WTC11 (cell line): ENCODE data around the gene CCDC92. TPM values are rescaled to one million over a fixed set of nuclear protein-coding genes. Genes with fewer than 3 reads are reported as not detected.

ENCODE experiments used
- CBFB ChIP-seq: sonication (generic); formaldehyde crosslinking; IDR thresholded peaks from 2 replicates; pipeline ENCODE4 v1.8.1; 2022; ENCODE audit warnings: mild to moderate bottlenecking, low read depth, missing genetic modification reagents
- CREB1 ChIP-seq: sonication (generic); formaldehyde crosslinking; IDR thresholded peaks from 2 replicates; pipeline ENCODE4 v1.8.0; 2023; ENCODE audit warnings: mild to moderate bottlenecking, missing genetic modification reagents
- EMX1 ChIP-seq: fragments of 250-450 bp; sonication (Bioruptor Pico); IDR thresholded peaks from 2 replicates; pipeline ENCODE4 v1.8.0; 2021; ENCODE audit warnings: mild to moderate bottlenecking
- GTF2I ChIP-seq: fragments of 250-450 bp; sonication (Bioruptor Pico); conservative IDR thresholded peaks from 2 replicates; pipeline ENCODE4 v1.4.0; 2021; ENCODE audit warnings: mild to moderate bottlenecking
- TCF7 ChIP-seq: sonication (generic); formaldehyde crosslinking; IDR thresholded peaks from 2 replicates; pipeline ENCODE4 v1.8.0; 2022; ENCODE audit warnings: mild to moderate bottlenecking, low read depth, missing genetic modification reagents, moderate library complexity
- TEAD1 ChIP-seq: sonication (generic); formaldehyde crosslinking; IDR thresholded peaks from 2 replicates; pipeline ENCODE4 v1.8.0; 2022; ENCODE audit warnings: mild to moderate bottlenecking, missing genetic modification reagents
- ZNF121 ChIP-seq: sonication (generic); formaldehyde crosslinking; IDR thresholded peaks from 2 replicates; pipeline ENCODE4 v1.8.0; 2023; ENCODE audit warnings: missing genetic modification reagents
- ZNF138 ChIP-seq: sonication (generic); formaldehyde crosslinking; conservative IDR thresholded peaks from 2 replicates; pipeline ENCODE4 v1.8.1; 2022; ENCODE audit warnings: mild to moderate bottlenecking, moderate library complexity, missing genetic modification reagents
- ZNF219 ChIP-seq: sonication (generic); formaldehyde crosslinking; IDR thresholded peaks from 2 replicates; pipeline ENCODE4 v1.8.0; 2023; ENCODE audit warnings: missing genetic modification reagents, mild to moderate bottlenecking, borderline replicate concordance
- ZNF232 ChIP-seq: sonication (generic); formaldehyde crosslinking; IDR thresholded peaks from 2 replicates; pipeline ENCODE4 v1.8.0; 2022; ENCODE audit warnings: mild to moderate bottlenecking, missing genetic modification reagents
- ZNF263 ChIP-seq: sonication (generic); formaldehyde crosslinking; IDR thresholded peaks from 2 replicates; pipeline ENCODE4 v1.8.1; 2022; ENCODE audit warnings: low read depth, mild to moderate bottlenecking, moderate library complexity, missing genetic modification reagents
- ZNF396 ChIP-seq: fragments of 250-450 bp; sonication (Bioruptor Pico); IDR thresholded peaks from 2 replicates; pipeline ENCODE4 v1.8.0; 2021; ENCODE audit warnings: mild to moderate bottlenecking, moderate library complexity, borderline replicate concordance
- ZNF416 ChIP-seq: fragments of 250-450 bp; sonication (Bioruptor Pico); IDR thresholded peaks from 2 replicates; pipeline ENCODE4 v1.9.0; 2021; ENCODE audit warnings: mild to moderate bottlenecking, inconsistent platforms
- total RNA-seq: library from RNA; stranded (reverse); gene quantifications from 3 replicates; pipeline ENCODE4 v1.2.3, GENCODE V29; 2021
- TF ChIP-seq, protein P1 (sequence below): fragments of 250-450 bp; sonication (Bioruptor Pico); IDR thresholded peaks from 2 replicates; pipeline ENCODE4 v1.9.0; 2021; ENCODE audit warnings: mild to moderate bottlenecking
- TF ChIP-seq, protein P2 (sequence below): sonication (generic); formaldehyde crosslinking; IDR thresholded peaks from 2 replicates; pipeline ENCODE4 v1.8.0; 2022; ENCODE audit warnings: mild to moderate bottlenecking, missing genetic modification reagents
- TF ChIP-seq, protein P3 (sequence below): fragments of 200-600 bp; IDR thresholded peaks from 2 replicates; pipeline ENCODE4 v1.8.0; 2022; ENCODE audit warnings: antibody characterized with exemption
- TF ChIP-seq, protein P4 (sequence below): sonication (generic); formaldehyde crosslinking; IDR thresholded peaks from 2 replicates; pipeline ENCODE4 v1.8.0; 2022; ENCODE audit warnings: missing genetic modification reagents
- TF ChIP-seq, protein P5 (sequence below): sonication (generic); formaldehyde crosslinking; IDR thresholded peaks from 2 replicates; pipeline ENCODE4 v1.8.1; 2023; ENCODE audit warnings: mild to moderate bottlenecking, missing genetic modification reagents
- TF ChIP-seq, protein P6 (sequence below): fragments of 250-450 bp; sonication (Bioruptor Pico); IDR thresholded peaks from 2 replicates; pipeline ENCODE4 v1.9.0; 2021; ENCODE audit warnings: mild to moderate bottlenecking, borderline replicate concordance
- TF ChIP-seq, protein P7 (sequence below): sonication (generic); formaldehyde crosslinking; IDR thresholded peaks from 2 replicates; pipeline ENCODE4 v1.8.0; 2023; ENCODE audit warnings: missing genetic modification reagents, mild to moderate bottlenecking, borderline replicate concordance

The CCDC92 gene
- total RNA-seq, 1 experiment from 2014 or later: 2.7 TPM

DNA sequence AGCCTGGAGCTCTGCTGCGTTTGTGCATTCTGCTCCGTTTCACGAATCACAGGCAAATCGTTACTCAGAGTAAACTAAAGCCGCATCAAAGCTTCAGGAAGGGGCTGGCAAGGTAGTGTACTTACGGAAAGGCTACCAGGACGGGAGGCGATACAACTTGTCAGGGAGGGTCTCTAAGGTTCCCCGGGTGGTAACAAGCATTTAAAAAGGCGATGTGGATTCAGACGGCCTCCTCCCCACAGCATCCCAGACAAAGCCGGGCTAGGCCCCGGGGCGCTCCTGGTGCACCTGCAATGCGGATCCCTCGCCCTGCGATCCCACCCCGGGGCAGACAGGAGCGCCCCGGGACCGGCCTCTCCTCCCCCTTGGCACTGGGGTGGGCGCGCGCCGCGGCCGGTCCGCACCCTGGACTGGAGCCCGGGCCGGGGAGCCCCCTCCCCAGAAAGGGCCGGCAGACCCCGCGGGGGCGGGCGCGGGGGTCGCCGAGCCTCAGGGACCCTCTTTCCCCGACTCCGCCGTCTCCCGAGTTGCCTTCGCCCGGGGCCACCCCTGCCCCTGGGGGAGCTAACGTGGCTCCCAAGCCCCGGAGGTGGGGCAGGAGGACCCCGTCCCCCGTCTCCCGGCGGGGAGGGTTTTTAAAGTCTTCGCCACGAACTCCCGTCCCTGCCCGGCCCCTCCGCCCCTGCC is 718 bp downstream of the CCDC92 start (continued):
- TF ChIP-seq ZNF416 (CRISPR knock-in tag): no peak
- TF ChIP-seq CBFB (CRISPR knock-in tag): no peak
- TF ChIP-seq TEAD1 (CRISPR knock-in tag): peak; percentile 49; the same call in 1 of the 2 replicates
- TF ChIP-seq ZNF232 (CRISPR knock-in tag): no peak
- TF ChIP-seq ZNF138 (CRISPR knock-in tag): no peak
- no peak for TF ChIP-seq ZNF121 (CRISPR knock-in tag)
- no peak for TF ChIP-seq TCF7 (CRISPR knock-in tag)
- no peak for TF ChIP-seq ZNF396 (CRISPR knock-in tag)
- TF ChIP-seq, protein P1, sequence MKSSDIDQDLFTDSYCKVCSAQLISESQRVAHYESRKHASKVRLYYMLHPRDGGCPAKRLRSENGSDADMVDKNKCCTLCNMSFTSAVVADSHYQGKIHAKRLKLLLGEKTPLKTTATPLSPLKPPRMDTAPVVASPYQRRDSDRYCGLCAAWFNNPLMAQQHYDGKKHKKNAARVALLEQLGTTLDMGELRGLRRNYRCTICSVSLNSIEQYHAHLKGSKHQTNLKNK (CRISPR knock-in tag): no peak
- TF ChIP-seq ZNF219 (CRISPR knock-in tag): no peak
- TF ChIP-seq, protein P2, sequence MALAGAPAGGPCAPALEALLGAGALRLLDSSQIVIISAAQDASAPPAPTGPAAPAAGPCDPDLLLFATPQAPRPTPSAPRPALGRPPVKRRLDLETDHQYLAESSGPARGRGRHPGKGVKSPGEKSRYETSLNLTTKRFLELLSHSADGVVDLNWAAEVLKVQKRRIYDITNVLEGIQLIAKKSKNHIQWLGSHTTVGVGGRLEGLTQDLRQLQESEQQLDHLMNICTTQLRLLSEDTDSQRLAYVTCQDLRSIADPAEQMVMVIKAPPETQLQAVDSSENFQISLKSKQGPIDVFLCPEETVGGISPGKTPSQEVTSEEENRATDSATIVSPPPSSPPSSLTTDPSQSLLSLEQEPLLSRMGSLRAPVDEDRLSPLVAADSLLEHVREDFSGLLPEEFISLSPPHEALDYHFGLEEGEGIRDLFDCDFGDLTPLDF: no peak
- TF ChIP-seq, protein P3, sequence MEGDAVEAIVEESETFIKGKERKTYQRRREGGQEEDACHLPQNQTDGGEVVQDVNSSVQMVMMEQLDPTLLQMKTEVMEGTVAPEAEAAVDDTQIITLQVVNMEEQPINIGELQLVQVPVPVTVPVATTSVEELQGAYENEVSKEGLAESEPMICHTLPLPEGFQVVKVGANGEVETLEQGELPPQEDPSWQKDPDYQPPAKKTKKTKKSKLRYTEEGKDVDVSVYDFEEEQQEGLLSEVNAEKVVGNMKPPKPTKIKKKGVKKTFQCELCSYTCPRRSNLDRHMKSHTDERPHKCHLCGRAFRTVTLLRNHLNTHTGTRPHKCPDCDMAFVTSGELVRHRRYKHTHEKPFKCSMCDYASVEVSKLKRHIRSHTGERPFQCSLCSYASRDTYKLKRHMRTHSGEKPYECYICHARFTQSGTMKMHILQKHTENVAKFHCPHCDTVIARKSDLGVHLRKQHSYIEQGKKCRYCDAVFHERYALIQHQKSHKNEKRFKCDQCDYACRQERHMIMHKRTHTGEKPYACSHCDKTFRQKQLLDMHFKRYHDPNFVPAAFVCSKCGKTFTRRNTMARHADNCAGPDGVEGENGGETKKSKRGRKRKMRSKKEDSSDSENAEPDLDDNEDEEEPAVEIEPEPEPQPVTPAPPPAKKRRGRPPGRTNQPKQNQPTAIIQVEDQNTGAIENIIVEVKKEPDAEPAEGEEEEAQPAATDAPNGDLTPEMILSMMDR: no peak
- peak; percentile 55; the same call in 1 of the 2 replicates for TF ChIP-seq CREB1 (CRISPR knock-in tag)
- TF ChIP-seq GTF2I (CRISPR knock-in tag): no peak
- TF ChIP-seq, protein P4, sequence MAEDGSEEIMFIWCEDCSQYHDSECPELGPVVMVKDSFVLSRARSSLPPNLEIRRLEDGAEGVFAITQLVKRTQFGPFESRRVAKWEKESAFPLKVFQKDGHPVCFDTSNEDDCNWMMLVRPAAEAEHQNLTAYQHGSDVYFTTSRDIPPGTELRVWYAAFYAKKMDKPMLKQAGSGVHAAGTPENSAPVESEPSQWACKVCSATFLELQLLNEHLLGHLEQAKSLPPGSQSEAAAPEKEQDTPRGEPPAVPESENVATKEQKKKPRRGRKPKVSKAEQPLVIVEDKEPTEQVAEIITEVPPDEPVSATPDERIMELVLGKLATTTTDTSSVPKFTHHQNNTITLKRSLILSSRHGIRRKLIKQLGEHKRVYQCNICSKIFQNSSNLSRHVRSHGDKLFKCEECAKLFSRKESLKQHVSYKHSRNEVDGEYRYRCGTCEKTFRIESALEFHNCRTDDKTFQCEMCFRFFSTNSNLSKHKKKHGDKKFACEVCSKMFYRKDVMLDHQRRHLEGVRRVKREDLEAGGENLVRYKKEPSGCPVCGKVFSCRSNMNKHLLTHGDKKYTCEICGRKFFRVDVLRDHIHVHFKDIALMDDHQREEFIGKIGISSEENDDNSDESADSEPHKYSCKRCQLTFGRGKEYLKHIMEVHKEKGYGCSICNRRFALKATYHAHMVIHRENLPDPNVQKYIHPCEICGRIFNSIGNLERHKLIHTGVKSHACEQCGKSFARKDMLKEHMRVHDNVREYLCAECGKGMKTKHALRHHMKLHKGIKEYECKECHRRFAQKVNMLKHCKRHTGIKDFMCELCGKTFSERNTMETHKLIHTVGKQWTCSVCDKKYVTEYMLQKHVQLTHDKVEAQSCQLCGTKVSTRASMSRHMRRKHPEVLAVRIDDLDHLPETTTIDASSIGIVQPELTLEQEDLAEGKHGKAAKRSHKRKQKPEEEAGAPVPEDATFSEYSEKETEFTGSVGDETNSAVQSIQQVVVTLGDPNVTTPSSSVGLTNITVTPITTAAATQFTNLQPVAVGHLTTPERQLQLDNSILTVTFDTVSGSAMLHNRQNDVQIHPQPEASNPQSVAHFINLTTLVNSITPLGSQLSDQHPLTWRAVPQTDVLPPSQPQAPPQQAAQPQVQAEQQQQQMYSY (CRISPR knock-in tag): no peak
- TF ChIP-seq, protein P5, sequence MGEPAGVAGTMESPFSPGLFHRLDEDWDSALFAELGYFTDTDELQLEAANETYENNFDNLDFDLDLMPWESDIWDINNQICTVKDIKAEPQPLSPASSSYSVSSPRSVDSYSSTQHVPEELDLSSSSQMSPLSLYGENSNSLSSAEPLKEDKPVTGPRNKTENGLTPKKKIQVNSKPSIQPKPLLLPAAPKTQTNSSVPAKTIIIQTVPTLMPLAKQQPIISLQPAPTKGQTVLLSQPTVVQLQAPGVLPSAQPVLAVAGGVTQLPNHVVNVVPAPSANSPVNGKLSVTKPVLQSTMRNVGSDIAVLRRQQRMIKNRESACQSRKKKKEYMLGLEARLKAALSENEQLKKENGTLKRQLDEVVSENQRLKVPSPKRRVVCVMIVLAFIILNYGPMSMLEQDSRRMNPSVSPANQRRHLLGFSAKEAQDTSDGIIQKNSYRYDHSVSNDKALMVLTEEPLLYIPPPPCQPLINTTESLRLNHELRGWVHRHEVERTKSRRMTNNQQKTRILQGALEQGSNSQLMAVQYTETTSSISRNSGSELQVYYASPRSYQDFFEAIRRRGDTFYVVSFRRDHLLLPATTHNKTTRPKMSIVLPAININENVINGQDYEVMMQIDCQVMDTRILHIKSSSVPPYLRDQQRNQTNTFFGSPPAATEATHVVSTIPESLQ (CRISPR knock-in tag): no peak
- TF ChIP-seq EMX1 (CRISPR knock-in tag): no peak
- TF ChIP-seq, protein P6, sequence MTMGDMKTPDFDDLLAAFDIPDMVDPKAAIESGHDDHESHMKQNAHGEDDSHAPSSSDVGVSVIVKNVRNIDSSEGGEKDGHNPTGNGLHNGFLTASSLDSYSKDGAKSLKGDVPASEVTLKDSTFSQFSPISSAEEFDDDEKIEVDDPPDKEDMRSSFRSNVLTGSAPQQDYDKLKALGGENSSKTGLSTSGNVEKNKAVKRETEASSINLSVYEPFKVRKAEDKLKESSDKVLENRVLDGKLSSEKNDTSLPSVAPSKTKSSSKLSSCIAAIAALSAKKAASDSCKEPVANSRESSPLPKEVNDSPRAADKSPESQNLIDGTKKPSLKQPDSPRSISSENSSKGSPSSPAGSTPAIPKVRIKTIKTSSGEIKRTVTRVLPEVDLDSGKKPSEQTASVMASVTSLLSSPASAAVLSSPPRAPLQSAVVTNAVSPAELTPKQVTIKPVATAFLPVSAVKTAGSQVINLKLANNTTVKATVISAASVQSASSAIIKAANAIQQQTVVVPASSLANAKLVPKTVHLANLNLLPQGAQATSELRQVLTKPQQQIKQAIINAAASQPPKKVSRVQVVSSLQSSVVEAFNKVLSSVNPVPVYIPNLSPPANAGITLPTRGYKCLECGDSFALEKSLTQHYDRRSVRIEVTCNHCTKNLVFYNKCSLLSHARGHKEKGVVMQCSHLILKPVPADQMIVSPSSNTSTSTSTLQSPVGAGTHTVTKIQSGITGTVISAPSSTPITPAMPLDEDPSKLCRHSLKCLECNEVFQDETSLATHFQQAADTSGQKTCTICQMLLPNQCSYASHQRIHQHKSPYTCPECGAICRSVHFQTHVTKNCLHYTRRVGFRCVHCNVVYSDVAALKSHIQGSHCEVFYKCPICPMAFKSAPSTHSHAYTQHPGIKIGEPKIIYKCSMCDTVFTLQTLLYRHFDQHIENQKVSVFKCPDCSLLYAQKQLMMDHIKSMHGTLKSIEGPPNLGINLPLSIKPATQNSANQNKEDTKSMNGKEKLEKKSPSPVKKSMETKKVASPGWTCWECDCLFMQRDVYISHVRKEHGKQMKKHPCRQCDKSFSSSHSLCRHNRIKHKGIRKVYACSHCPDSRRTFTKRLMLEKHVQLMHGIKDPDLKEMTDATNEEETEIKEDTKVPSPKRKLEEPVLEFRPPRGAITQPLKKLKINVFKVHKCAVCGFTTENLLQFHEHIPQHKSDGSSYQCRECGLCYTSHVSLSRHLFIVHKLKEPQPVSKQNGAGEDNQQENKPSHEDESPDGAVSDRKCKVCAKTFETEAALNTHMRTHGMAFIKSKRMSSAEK: no peak
- TF ChIP-seq, protein P7, sequence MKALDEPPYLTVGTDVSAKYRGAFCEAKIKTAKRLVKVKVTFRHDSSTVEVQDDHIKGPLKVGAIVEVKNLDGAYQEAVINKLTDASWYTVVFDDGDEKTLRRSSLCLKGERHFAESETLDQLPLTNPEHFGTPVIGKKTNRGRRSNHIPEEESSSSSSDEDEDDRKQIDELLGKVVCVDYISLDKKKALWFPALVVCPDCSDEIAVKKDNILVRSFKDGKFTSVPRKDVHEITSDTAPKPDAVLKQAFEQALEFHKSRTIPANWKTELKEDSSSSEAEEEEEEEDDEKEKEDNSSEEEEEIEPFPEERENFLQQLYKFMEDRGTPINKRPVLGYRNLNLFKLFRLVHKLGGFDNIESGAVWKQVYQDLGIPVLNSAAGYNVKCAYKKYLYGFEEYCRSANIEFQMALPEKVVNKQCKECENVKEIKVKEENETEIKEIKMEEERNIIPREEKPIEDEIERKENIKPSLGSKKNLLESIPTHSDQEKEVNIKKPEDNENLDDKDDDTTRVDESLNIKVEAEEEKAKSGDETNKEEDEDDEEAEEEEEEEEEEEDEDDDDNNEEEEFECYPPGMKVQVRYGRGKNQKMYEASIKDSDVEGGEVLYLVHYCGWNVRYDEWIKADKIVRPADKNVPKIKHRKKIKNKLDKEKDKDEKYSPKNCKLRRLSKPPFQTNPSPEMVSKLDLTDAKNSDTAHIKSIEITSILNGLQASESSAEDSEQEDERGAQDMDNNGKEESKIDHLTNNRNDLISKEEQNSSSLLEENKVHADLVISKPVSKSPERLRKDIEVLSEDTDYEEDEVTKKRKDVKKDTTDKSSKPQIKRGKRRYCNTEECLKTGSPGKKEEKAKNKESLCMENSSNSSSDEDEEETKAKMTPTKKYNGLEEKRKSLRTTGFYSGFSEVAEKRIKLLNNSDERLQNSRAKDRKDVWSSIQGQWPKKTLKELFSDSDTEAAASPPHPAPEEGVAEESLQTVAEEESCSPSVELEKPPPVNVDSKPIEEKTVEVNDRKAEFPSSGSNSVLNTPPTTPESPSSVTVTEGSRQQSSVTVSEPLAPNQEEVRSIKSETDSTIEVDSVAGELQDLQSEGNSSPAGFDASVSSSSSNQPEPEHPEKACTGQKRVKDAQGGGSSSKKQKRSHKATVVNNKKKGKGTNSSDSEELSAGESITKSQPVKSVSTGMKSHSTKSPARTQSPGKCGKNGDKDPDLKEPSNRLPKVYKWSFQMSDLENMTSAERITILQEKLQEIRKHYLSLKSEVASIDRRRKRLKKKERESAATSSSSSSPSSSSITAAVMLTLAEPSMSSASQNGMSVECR (CRISPR knock-in tag): no peak
- TF ChIP-seq ZNF263 (CRISPR knock-in tag): no peak
